A673 (cell line): ENCODE measurements around the gene TENM4.

Experiments
- EZH2 ChIP-seq: fragments of 200-600 bp; sonication (generic); IDR thresholded peaks from 2 replicates; pipeline ENCODE4 v1.6.1; 2017; ENCODE audit warnings: borderline replicate concordance, low read depth, mild to moderate bottlenecking, mixed read lengths, antibody characterized with exemption, low read length; ENCODE audit not compliant: poor library complexity, severe bottlenecking
- TF ChIP-seq, protein P1 (sequence below): fragments of 300-800, 200-600 bp; sonication (generic); conservative IDR thresholded peaks from 2 replicates; pipeline ENCODE4 v1.5.1; 2017; ENCODE audit warnings: low read depth, mild to moderate bottlenecking, antibody characterized with exemption, low read length, moderate library complexity, mixed read lengths

DNA sequence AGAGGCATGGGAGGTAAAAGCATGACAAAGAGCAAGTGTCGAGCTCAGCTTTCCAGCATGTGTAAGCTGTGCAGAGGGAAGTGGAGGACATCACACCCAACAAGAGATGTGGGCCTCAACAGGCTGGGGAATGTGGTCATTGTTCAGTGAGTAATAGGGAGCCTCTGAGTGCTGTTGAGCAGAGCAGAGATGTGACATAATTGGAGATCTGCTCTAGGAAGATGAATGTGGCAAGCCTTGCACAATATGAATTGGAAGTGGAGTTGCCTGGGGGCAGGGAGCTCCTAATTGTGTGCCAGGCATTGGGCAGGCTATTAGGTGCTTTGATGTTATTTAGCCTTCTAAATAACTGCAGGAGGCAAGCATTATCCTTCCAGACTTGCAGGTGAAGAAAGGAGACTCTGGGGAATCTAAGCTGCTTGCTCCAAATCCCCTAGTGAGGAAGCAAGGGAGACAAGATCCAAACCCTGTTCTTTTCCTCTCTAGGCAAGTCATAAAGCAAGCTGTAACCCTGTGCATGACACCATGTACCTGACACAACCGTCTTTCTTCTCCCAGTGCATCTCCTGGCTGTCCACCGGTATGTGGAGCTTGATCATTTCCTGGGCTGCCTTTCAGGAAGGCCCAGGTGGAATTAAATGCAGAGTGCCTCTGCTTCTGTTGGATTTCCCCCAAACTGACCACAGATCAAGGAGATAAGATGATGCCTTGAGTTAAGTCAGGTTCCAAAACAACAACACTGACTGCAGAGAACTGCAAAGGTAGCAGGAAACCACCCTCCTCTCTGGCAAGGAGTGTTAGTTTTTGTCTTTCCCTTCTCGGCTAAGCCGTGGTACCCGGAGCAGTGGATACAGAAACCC lies 221.4 kb downstream of the TENM4 start:
- TF ChIP-seq, protein P1, sequence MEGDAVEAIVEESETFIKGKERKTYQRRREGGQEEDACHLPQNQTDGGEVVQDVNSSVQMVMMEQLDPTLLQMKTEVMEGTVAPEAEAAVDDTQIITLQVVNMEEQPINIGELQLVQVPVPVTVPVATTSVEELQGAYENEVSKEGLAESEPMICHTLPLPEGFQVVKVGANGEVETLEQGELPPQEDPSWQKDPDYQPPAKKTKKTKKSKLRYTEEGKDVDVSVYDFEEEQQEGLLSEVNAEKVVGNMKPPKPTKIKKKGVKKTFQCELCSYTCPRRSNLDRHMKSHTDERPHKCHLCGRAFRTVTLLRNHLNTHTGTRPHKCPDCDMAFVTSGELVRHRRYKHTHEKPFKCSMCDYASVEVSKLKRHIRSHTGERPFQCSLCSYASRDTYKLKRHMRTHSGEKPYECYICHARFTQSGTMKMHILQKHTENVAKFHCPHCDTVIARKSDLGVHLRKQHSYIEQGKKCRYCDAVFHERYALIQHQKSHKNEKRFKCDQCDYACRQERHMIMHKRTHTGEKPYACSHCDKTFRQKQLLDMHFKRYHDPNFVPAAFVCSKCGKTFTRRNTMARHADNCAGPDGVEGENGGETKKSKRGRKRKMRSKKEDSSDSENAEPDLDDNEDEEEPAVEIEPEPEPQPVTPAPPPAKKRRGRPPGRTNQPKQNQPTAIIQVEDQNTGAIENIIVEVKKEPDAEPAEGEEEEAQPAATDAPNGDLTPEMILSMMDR, result no peak
- no peak for TF ChIP-seq EZH2
